OCI-LY1 (cell line): Measurements from ENCODE around the gene PXDC1.

Experiments
- H2AFZ ChIP-seq: fragments of 200-600 bp; sonication (generic), shearing (Covaris generic); 2 replicates; pipeline ENCODE4 v1.6.0; 2014; ENCODE audit warnings: antibody characterized with exemption, mild to moderate bottlenecking, low read length
- H3F3A ChIP-seq: fragments of 200-600 bp; sonication (generic), shearing (Covaris generic); 2 replicates; pipeline ENCODE4 v1.6.0; 2014; ENCODE audit warnings: mild to moderate bottlenecking, antibody characterized with exemption, low read length, moderate library complexity; ENCODE audit not compliant: insufficient read depth
- H3K27ac ChIP-seq: fragments of 200-600 bp; sonication (generic); 2 replicates; pipeline ENCODE4 v1.5.1; 2014; ENCODE audit warnings: low read length, mixed run types, mild to moderate bottlenecking, low read depth; ENCODE audit not compliant: poor library complexity, severe bottlenecking
- H3K27me3 ChIP-seq: fragments of 200-600 bp; sonication (generic); 2 replicates; pipeline ENCODE4 v1.6.0; 2014; ENCODE audit warnings: antibody characterized with exemption, mild to moderate bottlenecking, low read length, moderate library complexity; ENCODE audit not compliant: insufficient read depth
- H3K36me3 ChIP-seq: fragments of 200-600 bp; sonication (generic); 2 replicates; pipeline ENCODE4 v1.6.1; 2014; ENCODE audit warnings: mild to moderate bottlenecking, antibody characterized with exemption, low read length, moderate library complexity, mixed read lengths; ENCODE audit not compliant: insufficient read depth
- H3K4me1 ChIP-seq: fragments of 200-600 bp; sonication (generic); 2 replicates; pipeline ENCODE4 v1.5.1; 2014; ENCODE audit warnings: mild to moderate bottlenecking, low read length, moderate library complexity; ENCODE audit not compliant: insufficient read depth, severe bottlenecking
- H3K4me2 ChIP-seq: fragments of 200-600 bp; sonication (generic), shearing (Covaris generic); 2 replicates; pipeline ENCODE4 v1.6.1; 2014; ENCODE audit warnings: low read length
- H3K4me3 ChIP-seq: fragments of 200-600 bp; sonication (generic); 2 replicates; pipeline ENCODE4 v1.5.1; 2014; ENCODE audit warnings: low read length, low read depth, mild to moderate bottlenecking, mixed read lengths; ENCODE audit not compliant: poor library complexity, severe bottlenecking
- H3K79me2 ChIP-seq: fragments of 200-600 bp; shearing (Covaris generic); 2 replicates; pipeline ENCODE4 v1.6.1; 2016; ENCODE audit warnings: mixed run types, low read length, mixed read lengths; ENCODE audit not compliant: insufficient read depth
- H3K9ac ChIP-seq: fragments of 200-600 bp; sonication (generic), shearing (Covaris generic); 2 replicates; pipeline ENCODE4 v1.6.1; 2014; ENCODE audit warnings: mild to moderate bottlenecking, low read length, mixed read lengths
- H3K9me2 ChIP-seq: fragments of 200-600 bp; sonication (generic), shearing (Covaris generic); 2 replicates; pipeline ENCODE4 v1.6.1; 2014; ENCODE audit warnings: low read depth, mild to moderate bottlenecking, low read length, mixed read lengths
- H3K9me3 ChIP-seq: fragments of 200-600 bp; shearing (Covaris generic); 2 replicates; pipeline ENCODE4 v1.6.1; 2014; ENCODE audit warnings: low read length, mixed read lengths
- H4K20me1 ChIP-seq: fragments of 200-600 bp; sonication (generic), shearing (Covaris generic); 2 replicates; pipeline ENCODE4 v1.6.0; 2016; ENCODE audit warnings: mild to moderate bottlenecking, low read length; ENCODE audit not compliant: insufficient read depth
- CTCF ChIP-seq: fragments of 200-600 bp; sonication (generic), shearing (Covaris generic); IDR thresholded peaks from 2 replicates; pipeline ENCODE4 v1.5.1; 2017; ENCODE audit warnings: mild to moderate bottlenecking, antibody characterized with exemption, low read length, moderate library complexity, mixed read lengths
- EZH2 ChIP-seq: fragments of 200-600 bp; sonication (generic), shearing (Covaris generic); IDR thresholded peaks from 2 replicates; pipeline ENCODE4 v1.8.0; 2017; ENCODE audit warnings: borderline replicate concordance, mixed run types, mild to moderate bottlenecking, antibody characterized with exemption, low read length, moderate library complexity, mixed read lengths

Gene PXDC1

GRCh38 chr6:3752531-3753227 lies 1.2 kb upstream of the PXDC1 start:
- H3K27me3 ChIP-seq = no peaks in the 10 kb centered on the region
- no peaks in the 10 kb centered on the region for H3K9me2 ChIP-seq
- no peak overlapping the region for H3K4me3 ChIP-seq
- no peak overlapping the region for H3K4me2 ChIP-seq
- no peaks in the 10 kb centered on the region for H3K36me3 ChIP-seq
- H3K4me1 ChIP-seq = no peaks in the 10 kb centered on the region
- no peaks in the 10 kb centered on the region for H4K20me1 ChIP-seq
- H3F3A ChIP-seq = no peaks in the 10 kb centered on the region
- H2AFZ ChIP-seq = no peak overlapping the region
- TF ChIP-seq EZH2 (no peak), CTCF (no peak)
- H3K79me2 ChIP-seq = no peaks in the 10 kb centered on the region
- no peak overlapping the region for H3K9ac ChIP-seq
- no peak overlapping the region for H3K27ac ChIP-seq
- no peaks in the 10 kb centered on the region for H3K9me3 ChIP-seq

GRCh38 chr6:3751730-3752530 lies 417 bp upstream of the PXDC1 start:
- no peaks in the 10 kb centered on the region for H3K9me2 ChIP-seq
- no peak overlapping the region for H2AFZ ChIP-seq
- no peaks in the 10 kb centered on the region for H3K9me3 ChIP-seq
- H3F3A ChIP-seq = no peaks in the 10 kb centered on the region
- H3K4me3 ChIP-seq = no peak overlapping the region
- H3K27ac ChIP-seq = no peak overlapping the region
- H3K27me3 ChIP-seq = no peaks in the 10 kb centered on the region
- H3K4me2 ChIP-seq = no peak overlapping the region
- H3K4me1 ChIP-seq = no peaks in the 10 kb centered on the region
- no peaks in the 10 kb centered on the region for H3K79me2 ChIP-seq
- TF ChIP-seq EZH2 = no peak
- H3K36me3 ChIP-seq = no peaks in the 10 kb centered on the region
- H3K9ac ChIP-seq = no peak overlapping the region
- no peaks in the 10 kb centered on the region for H4K20me1 ChIP-seq

- Histone ChIP-seq H3K4me3 (no peak overlapping the region), H3K9me2 (no peaks in the 10 kb centered on the region), H3K4me1 (no peaks in the 10 kb centered on the region), H3K9ac (no peak overlapping the region), H3K36me3 (no peaks in the 10 kb centered on the region), H3K27me3 (no peaks in the 10 kb centered on the region; the same call in 1 of the 2 replicates), H2AFZ (no peak overlapping the region), H3K4me2 (no peak overlapping the region), H3K79me2 (no peaks in the 10 kb centered on the region), H3K9me3 (no peaks in the 10 kb centered on the region), H3K27ac (no peak overlapping the region), H4K20me1 (no peaks in the 10 kb centered on the region), H3F3A (no peaks in the 10 kb centered on the region)
- no peak for TF ChIP-seq EZH2
- no peak for TF ChIP-seq CTCF
Observed at GRCh38 chr6:3750317-3751076, 1.0 kb downstream of the PXDC1 start.
